Neural cell (in vitro differentiated cells): ENCODE measurements around the gene CTNNBL1.

ENCODE experiments used
- EZH2 ChIP-seq: fragments of 200-600, 300-800 bp; shearing (Covaris generic), sonication (generic); IDR thresholded peaks from 2 replicates; pipeline ENCODE4 v1.6.1; 2014; ENCODE audit warnings: antibody characterized with exemption, low read length, borderline replicate concordance, mild to moderate bottlenecking; ENCODE audit not compliant: insufficient read depth, poor library complexity, severe bottlenecking
- RAD21 ChIP-seq: fragments of 450-650 bp; conservative IDR thresholded peaks from 2 replicates; pipeline ENCODE4 v1.6.1; 2014; ENCODE audit warnings: antibody characterized with exemption, mild to moderate bottlenecking, moderate library complexity
- TF ChIP-seq, protein P1 (sequence below): fragments of 450-650 bp; IDR thresholded peaks from 2 replicates; pipeline ENCODE4 v1.5.1; 2014; ENCODE audit warnings: antibody characterized with exemption, mild to moderate bottlenecking, moderate library complexity; ENCODE audit not compliant: poor library complexity, severe bottlenecking

DNA sequence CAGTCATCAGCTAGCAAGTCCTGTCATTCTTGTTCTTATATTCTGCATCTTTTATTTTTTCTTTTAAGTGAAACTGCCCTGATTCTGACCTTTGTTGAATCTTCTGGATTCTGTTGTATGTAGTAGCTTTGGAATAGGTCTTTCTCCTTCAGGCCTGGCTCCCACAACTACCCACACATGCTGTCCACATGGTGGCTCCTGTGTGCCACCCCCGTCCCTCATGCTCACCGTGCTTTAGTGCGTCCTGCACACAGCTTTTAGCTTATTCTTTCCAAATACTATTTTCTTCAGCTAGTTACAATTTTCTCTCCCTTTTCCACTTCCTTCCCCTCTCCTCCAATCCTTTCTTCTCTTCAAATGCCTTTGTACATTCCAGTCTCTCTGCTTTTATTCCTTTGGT, 61.8 kb downstream of the CTNNBL1 start:
- no peak for TF ChIP-seq EZH2
- peak; percentile 20 for TF ChIP-seq RAD21
- TF ChIP-seq, protein P1, sequence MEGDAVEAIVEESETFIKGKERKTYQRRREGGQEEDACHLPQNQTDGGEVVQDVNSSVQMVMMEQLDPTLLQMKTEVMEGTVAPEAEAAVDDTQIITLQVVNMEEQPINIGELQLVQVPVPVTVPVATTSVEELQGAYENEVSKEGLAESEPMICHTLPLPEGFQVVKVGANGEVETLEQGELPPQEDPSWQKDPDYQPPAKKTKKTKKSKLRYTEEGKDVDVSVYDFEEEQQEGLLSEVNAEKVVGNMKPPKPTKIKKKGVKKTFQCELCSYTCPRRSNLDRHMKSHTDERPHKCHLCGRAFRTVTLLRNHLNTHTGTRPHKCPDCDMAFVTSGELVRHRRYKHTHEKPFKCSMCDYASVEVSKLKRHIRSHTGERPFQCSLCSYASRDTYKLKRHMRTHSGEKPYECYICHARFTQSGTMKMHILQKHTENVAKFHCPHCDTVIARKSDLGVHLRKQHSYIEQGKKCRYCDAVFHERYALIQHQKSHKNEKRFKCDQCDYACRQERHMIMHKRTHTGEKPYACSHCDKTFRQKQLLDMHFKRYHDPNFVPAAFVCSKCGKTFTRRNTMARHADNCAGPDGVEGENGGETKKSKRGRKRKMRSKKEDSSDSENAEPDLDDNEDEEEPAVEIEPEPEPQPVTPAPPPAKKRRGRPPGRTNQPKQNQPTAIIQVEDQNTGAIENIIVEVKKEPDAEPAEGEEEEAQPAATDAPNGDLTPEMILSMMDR = no peak
